ENCODE measurements around the gene PDIK1L. TPM values are rescaled to one million over a fixed set of nuclear protein-coding genes. Genes with fewer than 3 reads are reported as not detected.

PDIK1L gene
- total RNA-seq, 2 donors from 2014 or later = 7.1 to 7.3 TPM

DNA sequence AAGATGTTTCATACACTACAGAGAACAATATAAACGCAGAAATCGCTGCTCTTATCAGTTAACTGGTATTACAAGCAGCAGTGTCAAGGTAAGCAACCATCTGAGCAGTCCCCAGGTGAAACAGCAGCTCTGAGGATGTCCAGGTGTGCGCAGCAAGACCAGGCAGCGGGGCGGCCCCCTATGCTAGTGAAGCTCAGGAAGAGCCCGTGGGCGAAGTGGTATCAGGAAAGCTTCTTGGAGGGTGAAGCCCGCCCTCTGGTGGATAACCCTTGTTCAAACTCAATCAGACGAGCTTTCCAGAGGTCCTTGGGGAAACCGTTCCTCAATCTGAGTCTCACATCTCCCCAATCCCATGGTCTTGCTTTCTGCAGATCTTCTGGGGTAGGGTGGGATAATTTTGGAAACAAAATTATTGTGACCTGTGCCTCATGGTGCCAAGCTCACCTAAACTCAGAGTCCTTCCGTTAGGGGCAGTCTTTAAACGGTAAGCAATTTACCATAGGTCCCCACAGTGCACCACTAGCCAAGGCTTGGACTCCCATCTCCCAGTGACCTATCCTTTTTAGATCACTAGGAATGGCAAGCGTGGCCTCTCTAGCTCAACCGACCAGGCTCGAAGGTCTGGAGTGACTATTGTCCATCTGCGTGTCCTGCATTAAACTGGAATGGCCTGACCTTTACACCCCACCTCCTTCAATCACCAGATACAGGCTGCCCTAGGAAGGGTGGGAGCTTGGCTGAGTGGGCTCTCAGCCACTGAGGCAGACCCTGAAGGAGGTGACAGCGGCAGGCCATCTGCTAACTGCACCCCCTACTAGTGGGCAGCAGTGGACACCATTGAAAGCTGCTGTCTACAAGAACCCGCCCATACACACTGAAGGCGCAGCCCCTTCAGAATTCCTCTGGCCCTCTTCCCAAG is 33.7 kb downstream of the PDIK1L start:
- Mint-ChIP-seq H3K4me3 (no peak overlapping the region), H3K27me3 (ENCODE audit: insufficient read depth) (peaks cover 51% of the 10 kb centered on the region), H3K36me3 (ENCODE audit: low read depth) (no peaks in the 10 kb centered on the region), H3K27ac (no peak overlapping the region), H3K4me1 (no peaks in the 10 kb centered on the region), H3K9me3 (no peaks in the 10 kb centered on the region)
- Histone ChIP-seq H3K9ac (ENCODE audit: extremely low read depth, low read length, poor library complexity, severe bottlenecking) (no peak overlapping the region), H3K36me3 (ENCODE audit: control insufficient read depth, insufficient read depth, low read length) (no peaks in the 10 kb centered on the region), H3K27ac (ENCODE audit: low read depth, low read length) (no peak overlapping the region), H3K4me3 (ENCODE audit: low read length) (no peak overlapping the region), H3K9me3 (ENCODE audit: control insufficient read depth, low read length) (no peaks in the 10 kb centered on the region), H3K4me1 (ENCODE audit: control insufficient read depth, insufficient read depth, low read length) (no peaks in the 10 kb centered on the region), H3K27me3 (ENCODE audit: control insufficient read depth, insufficient read depth, low read length, poor library complexity, severe bottlenecking) (peaks cover 9% of the 10 kb centered on the region)
- TF ChIP-seq, protein P1, sequence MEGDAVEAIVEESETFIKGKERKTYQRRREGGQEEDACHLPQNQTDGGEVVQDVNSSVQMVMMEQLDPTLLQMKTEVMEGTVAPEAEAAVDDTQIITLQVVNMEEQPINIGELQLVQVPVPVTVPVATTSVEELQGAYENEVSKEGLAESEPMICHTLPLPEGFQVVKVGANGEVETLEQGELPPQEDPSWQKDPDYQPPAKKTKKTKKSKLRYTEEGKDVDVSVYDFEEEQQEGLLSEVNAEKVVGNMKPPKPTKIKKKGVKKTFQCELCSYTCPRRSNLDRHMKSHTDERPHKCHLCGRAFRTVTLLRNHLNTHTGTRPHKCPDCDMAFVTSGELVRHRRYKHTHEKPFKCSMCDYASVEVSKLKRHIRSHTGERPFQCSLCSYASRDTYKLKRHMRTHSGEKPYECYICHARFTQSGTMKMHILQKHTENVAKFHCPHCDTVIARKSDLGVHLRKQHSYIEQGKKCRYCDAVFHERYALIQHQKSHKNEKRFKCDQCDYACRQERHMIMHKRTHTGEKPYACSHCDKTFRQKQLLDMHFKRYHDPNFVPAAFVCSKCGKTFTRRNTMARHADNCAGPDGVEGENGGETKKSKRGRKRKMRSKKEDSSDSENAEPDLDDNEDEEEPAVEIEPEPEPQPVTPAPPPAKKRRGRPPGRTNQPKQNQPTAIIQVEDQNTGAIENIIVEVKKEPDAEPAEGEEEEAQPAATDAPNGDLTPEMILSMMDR (conservative IDR thresholded peaks at IDR 0.05) = peak; percentile 87
- WGBS, 2 experiments (ENCODE audit: insufficient coverage in 1 of 2, insufficient read length in 1 of 2) = 38 to 50% methylated on average over 4 to 19 of the region's 19 CpGs
- peak; percentile 93 for DNase-seq

DNA sequence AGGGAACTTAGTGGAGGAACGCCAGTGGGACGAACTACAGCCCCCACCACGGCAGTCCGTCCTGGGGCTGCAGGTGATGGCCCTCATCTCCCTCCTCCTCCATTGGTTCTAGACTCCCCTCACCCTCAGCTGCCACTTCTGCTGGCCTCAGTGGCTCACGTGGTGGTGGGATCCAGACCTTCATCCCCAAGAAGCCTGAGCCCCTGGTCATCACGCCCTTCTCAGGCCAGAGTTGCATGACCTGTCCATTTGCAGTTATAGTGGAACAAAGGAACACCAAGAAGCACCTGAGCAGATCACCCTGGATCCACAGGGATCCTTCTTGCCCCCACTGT is 34.3 kb downstream of the PDIK1L start:
- H3K36me3 ChIP-seq (ENCODE audit: control insufficient read depth, insufficient read depth, low read length) = no peaks in the 10 kb centered on the region
- no peak overlapping the region for H3K27ac ChIP-seq (ENCODE audit: low read depth, low read length)
- H3K4me1 ChIP-seq (ENCODE audit: control insufficient read depth, insufficient read depth, low read length) = no peaks in the 10 kb centered on the region
- H3K4me3 ChIP-seq (ENCODE audit: low read length) = no peak overlapping the region
- H3K9me3 ChIP-seq (ENCODE audit: control insufficient read depth, low read length) = no peaks in the 10 kb centered on the region
- H3K27ac Mint-ChIP-seq = no peak overlapping the region
- H3K4me1 Mint-ChIP-seq = no peaks in the 10 kb centered on the region
- 67% methylated on average over 6 of the region's 6 CpGs for WGBS, 2 experiments (ENCODE audit: insufficient coverage in 1 of 2, insufficient read length in 1 of 2)
- H3K9ac ChIP-seq (ENCODE audit: extremely low read depth, low read length, poor library complexity, severe bottlenecking) = no peak overlapping the region
- no peaks in the 10 kb centered on the region for H3K36me3 Mint-ChIP-seq (ENCODE audit: low read depth)
- H3K4me3 Mint-ChIP-seq = no peak overlapping the region
- H3K27me3 Mint-ChIP-seq (ENCODE audit: insufficient read depth) = peaks cover 55% of the 10 kb centered on the region
- DNase-seq = no peak
- H3K27me3 ChIP-seq (ENCODE audit: control insufficient read depth, insufficient read depth, low read length, poor library complexity, severe bottlenecking) = peaks cover 9% of the 10 kb centered on the region
- TF ChIP-seq, protein P1 (conservative IDR thresholded peaks at IDR 0.05) = no peak
- no peaks in the 10 kb centered on the region for H3K9me3 Mint-ChIP-seq

DNA sequence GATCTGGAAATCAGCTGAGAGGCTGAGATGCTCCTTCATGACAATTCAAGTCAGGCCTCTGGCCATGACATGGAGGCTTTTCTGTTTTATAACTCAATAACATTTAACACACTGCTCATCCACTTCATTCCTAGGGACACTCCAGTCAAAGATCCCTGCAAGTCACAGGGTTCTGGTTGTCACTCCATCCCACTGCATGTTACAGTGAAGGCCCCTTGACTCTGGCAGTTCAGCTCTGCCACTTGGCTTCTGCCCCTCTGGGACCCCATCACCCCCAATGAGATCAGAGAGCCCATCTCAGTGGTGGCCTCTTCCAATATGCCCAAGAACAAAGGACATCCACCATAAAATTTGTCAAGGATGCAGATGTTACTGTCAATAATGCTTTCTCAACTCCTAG is 37.3 kb downstream of the PDIK1L start:
- no peaks in the 10 kb centered on the region for H3K9me3 ChIP-seq (ENCODE audit: control insufficient read depth, low read length)
- no peak overlapping the region for H3K27ac Mint-ChIP-seq
- H3K27me3 Mint-ChIP-seq (ENCODE audit: insufficient read depth) = peaks cover 74% of the 10 kb centered on the region
- H3K27me3 ChIP-seq (ENCODE audit: control insufficient read depth, insufficient read depth, low read length, poor library complexity, severe bottlenecking) = peaks cover 18% of the 10 kb centered on the region
- no peaks in the 10 kb centered on the region for H3K9me3 Mint-ChIP-seq
- DNase-seq = no peak
- H3K36me3 Mint-ChIP-seq (ENCODE audit: low read depth) = no peaks in the 10 kb centered on the region
- no peak overlapping the region for H3K4me3 Mint-ChIP-seq
- H3K36me3 ChIP-seq (ENCODE audit: control insufficient read depth, insufficient read depth, low read length) = no peaks in the 10 kb centered on the region
- H3K9ac ChIP-seq (ENCODE audit: extremely low read depth, low read length, poor library complexity, severe bottlenecking) = no peak overlapping the region
- no peaks in the 10 kb centered on the region for H3K4me1 Mint-ChIP-seq
- no peak overlapping the region for H3K4me3 ChIP-seq (ENCODE audit: low read length)
- no peak overlapping the region for H3K27ac ChIP-seq (ENCODE audit: low read depth, low read length)
- H3K4me1 ChIP-seq (ENCODE audit: control insufficient read depth, insufficient read depth, low read length) = no peaks in the 10 kb centered on the region
- TF ChIP-seq, protein P1 (conservative IDR thresholded peaks at IDR 0.05) = no peak

Measured in endodermal cell (in vitro differentiated cells).